Measurements from ENCODE around the gene MYT1.

MYT1 gene

GRCh38 chr20:64211874-64212658, 47.8 kb downstream of the MYT1 start:
- in situ Hi-C loops (cut with MboI; ENCODE audit: low sequenced_read_pairs), result no loop called here

GRCh38 chr20:64212755-64213154, 48.5 kb downstream of the MYT1 start:
- in situ Hi-C loops (cut with MboI; ENCODE audit: low sequenced_read_pairs), result no loop called here

DNA sequence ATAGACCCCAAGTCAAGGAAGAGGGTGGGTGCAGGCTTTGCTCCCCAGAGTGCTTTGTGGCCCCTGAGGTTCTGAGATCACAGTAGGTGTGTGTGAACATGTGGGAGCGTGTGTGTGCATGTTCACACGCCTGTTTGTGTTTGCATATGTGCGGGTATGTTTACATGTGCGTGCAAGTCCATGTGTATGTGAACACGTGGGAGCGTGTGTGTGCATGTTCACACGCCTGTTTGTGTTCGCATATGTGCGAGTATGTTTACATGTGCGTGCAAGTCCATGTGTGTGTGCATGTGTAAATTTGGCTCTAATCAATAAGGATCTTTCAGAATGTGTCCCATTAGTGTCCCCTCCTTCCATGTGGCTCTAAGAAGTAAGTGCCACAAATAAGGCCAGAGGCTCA, 49.9 kb downstream of the MYT1 start:
- in situ Hi-C loops (cut with MboI; ENCODE audit: low sequenced_read_pairs), result no loop called here

GRCh38 chr20:64214952-64215351, 50.7 kb downstream of the MYT1 start:
- in situ Hi-C loops (cut with MboI; ENCODE audit: low sequenced_read_pairs), result no loop called here

DNA sequence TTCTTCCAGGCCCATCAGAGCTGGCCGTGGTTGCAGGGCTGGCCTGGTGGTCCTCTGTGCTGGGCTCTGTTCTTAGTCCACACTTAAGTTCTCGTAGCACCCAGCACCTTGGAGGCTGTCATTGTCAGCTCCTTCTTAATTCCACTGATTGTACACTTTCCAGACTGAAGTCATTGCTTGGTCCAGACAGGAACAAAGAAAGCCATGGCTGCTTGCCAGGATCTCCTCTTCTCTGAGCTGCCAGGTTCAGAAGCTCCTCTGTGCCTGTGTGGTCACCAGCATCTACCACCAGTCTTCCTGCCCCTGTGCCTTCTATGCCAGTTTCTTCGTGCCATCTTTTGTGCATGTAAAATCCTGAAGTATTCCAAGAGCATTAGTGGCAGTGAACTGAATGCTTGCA, 51.8 kb downstream of the MYT1 start:
- in situ Hi-C loops (cut with MboI; ENCODE audit: low sequenced_read_pairs), result no loop called here

DNA sequence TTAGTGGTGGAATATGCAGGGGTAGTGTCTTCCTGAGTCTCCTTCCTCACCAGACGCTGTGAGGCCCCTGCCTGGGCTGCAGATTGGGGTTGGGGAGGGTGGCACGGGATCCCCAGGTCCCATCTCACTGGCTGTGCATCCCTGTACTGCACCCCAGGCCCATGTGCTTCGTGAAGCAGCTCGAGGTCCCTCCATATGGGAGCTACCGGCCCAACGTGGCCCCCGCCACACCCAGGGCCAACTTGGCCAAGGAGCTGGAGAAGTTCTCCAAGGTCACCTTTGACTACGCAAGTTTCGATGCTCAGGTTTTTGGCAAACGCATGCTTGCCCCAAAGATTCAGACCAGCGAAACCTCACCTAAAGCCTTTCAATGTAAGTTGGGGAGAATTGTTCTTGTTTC, 52.7 kb downstream of the MYT1 start:
- in situ Hi-C loops (cut with MboI; ENCODE audit: low sequenced_read_pairs), result no loop called here

- in situ Hi-C loops (cut with MboI; ENCODE audit: low sequenced_read_pairs), result no loop called here
These were observed 53.4 kb downstream of the MYT1 start for GRCh38 chr20:64217539-64218221.

DNA sequence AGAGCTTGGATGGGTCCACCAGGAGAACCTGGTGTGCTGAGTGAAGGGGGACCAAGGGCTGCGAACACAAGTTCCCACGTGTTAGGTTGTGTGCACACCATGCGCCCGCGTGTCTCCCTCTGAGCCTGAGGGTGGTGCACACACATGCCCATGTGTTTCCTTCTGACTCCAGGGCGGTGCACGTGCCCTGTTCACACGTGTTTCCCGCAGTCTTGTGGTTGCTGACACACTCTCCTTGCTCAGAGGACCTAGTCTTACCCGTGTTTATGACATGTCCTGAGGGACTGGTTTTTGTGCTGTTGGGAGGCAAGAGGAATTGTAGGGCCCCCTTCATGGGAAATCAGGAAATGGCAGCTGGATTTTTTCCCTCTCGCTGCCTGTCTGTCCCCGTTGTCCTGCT, 55.0 kb downstream of the MYT1 start:
- in situ Hi-C loops (cut with MboI; ENCODE audit: low sequenced_read_pairs), result no loop called here

DNA sequence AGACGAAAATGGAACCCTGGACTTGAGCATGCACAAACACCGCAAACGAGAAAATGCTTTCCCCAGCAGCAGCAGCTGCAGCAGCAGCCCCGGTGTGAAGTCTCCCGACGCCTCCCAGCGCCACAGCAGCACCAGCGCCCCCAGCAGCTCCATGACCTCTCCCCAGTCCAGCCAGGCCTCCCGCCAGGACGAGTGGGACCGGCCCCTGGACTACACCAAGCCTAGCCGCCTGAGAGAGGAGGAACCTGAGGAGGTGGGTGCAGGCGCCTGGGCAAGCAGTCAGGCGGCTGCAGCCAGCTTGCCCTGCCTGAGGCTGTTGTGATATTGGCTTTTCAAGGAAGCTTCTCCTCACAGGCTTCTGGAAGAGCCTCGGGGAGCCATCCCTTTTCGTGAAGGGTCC, 55.5 kb downstream of the MYT1 start:
- in situ Hi-C loops (cut with MboI; ENCODE audit: low sequenced_read_pairs), result no loop called here

DNA sequence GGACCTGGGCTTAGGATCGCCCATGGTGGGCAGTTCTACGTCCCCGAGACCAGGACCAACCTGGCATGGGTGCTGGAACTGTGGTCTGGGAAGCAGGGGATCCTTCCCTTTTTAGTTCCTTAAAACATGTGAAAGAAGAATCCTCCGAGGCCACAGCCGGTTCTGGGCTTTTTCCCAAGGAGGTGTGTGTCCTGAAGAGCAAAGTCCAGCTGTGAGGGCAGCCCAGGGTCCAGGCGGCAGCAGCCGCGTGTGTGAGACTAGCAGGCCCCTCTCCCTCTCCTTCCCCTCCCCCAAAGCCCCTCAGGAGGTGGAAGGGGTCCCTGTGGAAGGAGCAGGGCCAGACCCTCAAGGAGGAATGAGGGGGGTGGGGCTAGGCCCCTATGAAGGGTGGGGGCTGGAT, 56.2 kb downstream of the MYT1 start:
- in situ Hi-C loops (cut with MboI; ENCODE audit: low sequenced_read_pairs), result no loop called here

DNA sequence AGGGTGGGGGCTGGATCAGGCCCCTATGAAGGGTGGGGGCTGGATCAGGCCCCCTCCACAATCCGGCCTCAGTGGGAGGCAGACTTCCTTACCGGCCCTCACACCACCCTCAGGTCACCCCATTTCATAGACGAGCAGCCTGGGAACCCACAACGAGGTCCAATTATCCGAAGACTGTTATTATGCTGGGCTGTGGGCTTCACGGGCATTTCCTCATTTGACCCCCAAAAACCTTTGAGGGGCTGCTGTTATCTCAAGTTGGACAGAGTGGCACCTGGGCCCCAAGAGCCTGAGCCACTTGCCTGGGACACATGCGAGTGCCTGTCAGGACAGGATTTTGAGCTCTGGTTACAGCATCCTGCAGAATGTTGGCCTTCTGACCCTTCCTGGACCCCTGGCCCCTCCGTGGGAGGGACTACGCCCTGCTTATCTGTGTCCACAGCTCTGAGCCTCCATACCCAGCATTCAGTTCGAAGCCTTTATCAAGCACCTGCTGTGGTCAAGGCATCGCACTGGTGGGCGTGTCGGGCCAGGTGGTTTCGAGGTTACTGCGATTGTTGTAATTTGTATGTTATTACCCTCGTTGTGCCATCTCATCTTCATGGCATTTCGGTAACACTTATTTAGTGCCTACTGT, 56.8 kb downstream of the MYT1 start:
- in situ Hi-C loops (cut with MboI; ENCODE audit: low sequenced_read_pairs), result no loop called here

DNA sequence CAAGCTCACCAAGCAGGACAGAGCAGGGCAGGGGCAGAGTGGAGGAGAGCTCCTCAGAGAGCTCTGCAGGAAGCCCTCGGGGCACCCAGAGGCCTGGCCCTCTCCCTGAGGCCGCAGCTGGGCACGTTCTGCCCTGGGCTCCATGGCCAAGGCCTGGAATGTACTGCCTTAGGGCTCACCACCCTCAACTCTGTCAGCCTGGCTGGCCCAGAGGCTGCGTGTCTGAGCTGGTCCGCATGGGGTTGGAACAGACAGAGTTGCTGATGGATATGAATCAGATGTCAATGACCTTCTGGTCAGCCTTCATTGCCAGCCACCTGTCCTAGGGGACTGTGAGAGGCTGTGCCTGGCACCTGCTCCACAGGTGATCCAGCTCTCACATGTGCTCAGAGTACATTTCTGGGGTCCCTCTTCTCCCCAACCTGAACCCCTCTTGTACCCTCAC, 58.1 kb downstream of the MYT1 start:
- in situ Hi-C loops (cut with MboI; ENCODE audit: low sequenced_read_pairs), result no loop called here

GRCh38 chr20:64222851-64223525, 58.7 kb downstream of the MYT1 start:
- in situ Hi-C loops (cut with MboI; ENCODE audit: low sequenced_read_pairs), result no loop called here

DNA sequence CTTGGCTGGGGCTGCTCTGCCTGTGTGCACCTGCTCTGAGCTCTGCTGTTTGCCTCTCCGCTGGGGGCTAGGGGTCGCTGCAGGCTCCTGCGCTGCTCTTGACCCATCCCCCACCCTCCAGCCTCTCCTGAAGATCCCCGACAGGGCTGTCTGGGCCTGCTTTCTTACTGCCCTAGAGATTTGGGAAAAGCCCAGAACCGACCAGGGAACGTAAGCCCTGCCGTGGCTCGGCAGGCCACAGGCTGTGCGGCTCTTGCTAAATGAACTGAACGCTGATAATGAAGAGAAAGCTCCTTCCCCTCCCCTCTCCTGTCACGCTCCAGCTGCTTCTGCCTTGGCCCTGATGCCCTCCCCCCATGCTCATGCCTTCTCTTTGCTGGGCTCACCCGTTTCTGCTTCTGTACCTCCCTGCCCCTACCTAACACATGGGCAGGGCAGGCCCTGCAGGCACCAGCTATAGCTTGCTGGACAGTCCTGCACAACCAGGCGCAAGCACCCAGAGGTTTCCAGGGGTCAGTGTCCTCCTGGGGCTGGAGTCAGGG, 59.3 kb downstream of the MYT1 start:
- in situ Hi-C loops (cut with MboI; ENCODE audit: low sequenced_read_pairs), result no loop called here

- in situ Hi-C loops (cut with MboI; ENCODE audit: low sequenced_read_pairs), result no loop called here
These were observed 60.3 kb downstream of the MYT1 start for GRCh38 chr20:64224351-64225170.

DNA sequence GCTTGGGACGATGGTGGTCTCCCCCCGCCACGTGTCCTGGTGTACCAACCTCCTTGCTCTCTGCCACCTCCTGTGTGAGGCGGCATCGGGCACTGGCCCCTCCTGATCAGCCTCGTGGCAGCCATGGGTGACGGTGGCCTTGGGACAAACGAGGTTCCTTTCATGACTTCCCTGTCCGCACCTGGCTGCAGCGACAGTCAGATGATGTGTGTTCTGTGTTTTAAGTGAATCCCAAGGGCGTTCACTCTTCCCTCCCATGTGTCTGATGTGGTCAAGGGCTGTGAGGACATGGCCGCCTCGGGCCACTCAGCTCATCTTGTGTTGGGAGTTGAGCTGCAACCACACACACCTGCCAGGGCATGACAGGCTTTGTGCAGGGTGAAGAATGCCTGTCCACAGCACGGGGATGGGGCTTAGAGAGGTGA, 60.9 kb downstream of the MYT1 start:
- in situ Hi-C loops (cut with MboI; ENCODE audit: low sequenced_read_pairs), result no loop called here

GRCh38 chr20:64225828-64226598, 61.8 kb downstream of the MYT1 start:
- in situ Hi-C loops (cut with MboI; ENCODE audit: low sequenced_read_pairs), result no loop called here

DNA sequence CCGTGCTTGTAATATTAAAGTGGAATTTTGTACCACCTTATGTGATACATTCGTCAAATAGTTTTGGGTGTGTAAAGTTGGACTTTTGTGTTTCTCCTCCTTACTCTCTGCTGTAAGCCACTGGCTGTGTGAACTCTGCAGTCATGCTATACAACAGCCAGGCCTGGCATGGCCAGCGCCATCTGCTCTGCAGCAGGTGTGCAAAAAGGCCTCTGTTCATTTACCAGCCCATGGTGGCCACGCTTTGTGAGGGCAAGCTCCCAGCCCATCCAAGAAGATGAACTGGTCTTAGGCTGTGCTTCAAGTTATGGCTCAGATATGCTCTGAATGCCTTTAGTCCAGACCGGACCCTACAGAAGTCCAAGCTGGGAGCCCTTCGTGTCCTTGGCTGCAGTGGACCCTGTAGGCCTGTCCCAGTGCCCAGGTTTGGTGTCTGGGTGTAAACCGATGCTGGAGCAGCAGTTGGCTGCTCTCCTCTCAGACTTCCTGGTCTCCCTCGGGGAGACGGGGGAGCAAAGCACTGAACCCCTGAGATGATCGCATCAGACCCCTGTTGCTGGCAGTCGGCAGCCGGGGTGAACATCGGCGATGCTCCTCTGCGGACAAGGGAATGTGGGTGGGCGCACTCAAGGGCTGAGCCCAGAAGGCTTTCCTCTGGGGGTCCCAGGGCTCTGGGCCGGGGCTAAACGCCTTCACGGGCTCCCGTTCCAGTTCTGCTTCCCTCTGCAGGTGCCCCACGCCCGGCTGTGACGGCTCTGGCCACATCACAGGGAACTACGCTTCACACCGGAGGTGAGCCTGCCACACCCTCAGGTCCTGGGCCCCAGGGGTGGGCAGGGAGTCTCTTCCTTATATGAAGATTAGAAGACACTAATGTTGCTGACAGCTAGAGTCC, 62.7 kb downstream of the MYT1 start:
- in situ Hi-C loops (cut with MboI; ENCODE audit: low sequenced_read_pairs), result no loop called here

Data from HL-60/S4 treated with phorbol 12-myristate 13-acetate at 8.2 ng/mL for 4 days and 3 days (cell line).